Hepatocyte (in vitro differentiated cells): Measurements from ENCODE around the gene GPR152. TPM values are rescaled to one million over a fixed set of nuclear protein-coding genes. Genes with fewer than 3 reads are reported as not detected.
A peak's percentile ranks its signal among the peaks of the same experiment; 100 is the strongest.

Source experiments
- DNase-seq: peaks from one replicate; pipeline ENCODE4 v3.0.0-alpha.2; 2016; ENCODE audit warnings: low spot score
- H2AFZ ChIP-seq: fragments of 200-600 bp; sonication (generic); 2 replicates; pipeline ENCODE4 v1.6.0; 2016; ENCODE audit warnings: antibody characterized with exemption, mild to moderate bottlenecking
- H3K27ac ChIP-seq: fragments of 200-600 bp; sonication (generic); 2 replicates; pipeline ENCODE4 v1.5.1; 2016; ENCODE audit warnings: mild to moderate bottlenecking
- H3K27me3 ChIP-seq: fragments of 200-600 bp; sonication (generic); 2 replicates; pipeline ENCODE4 v1.6.1; 2016
- H3K36me3 ChIP-seq: fragments of 200-600 bp; sonication (generic); replicated peaks from 2 replicates; pipeline ENCODE4 v1.5.1; 2016; ENCODE audit warnings: low read depth; ENCODE audit not compliant: insufficient read depth
- H3K4me1 ChIP-seq: fragments of 200-600 bp; sonication (generic); 2 replicates; pipeline ENCODE4 v1.5.1; 2016; ENCODE audit warnings: mild to moderate bottlenecking, moderate library complexity; ENCODE audit not compliant: insufficient read depth
- H3K4me2 ChIP-seq: fragments of 200-600 bp; sonication (generic); 2 replicates; pipeline ENCODE4 v1.6.0; 2016
- H3K4me3 ChIP-seq: fragments of 200-600 bp; sonication (generic); 2 replicates; pipeline ENCODE4 v1.5.1; 2016; ENCODE audit warnings: mild to moderate bottlenecking
- H3K79me2 ChIP-seq: fragments of 200-600 bp; sonication (generic); 2 replicates; pipeline ENCODE4 v1.6.0; 2017; ENCODE audit warnings: mild to moderate bottlenecking
- H3K9me2 ChIP-seq: fragments of 200-600 bp; sonication (generic); replicated peaks from 2 replicates; pipeline ENCODE4 v1.6.0; 2017; ENCODE audit warnings: mild to moderate bottlenecking; ENCODE audit not compliant: insufficient read depth
- H3K9me3 ChIP-seq: fragments of 200-600 bp; sonication (generic); 2 replicates; pipeline ENCODE4 v1.5.1; 2016; ENCODE audit warnings: low read depth, mild to moderate bottlenecking
- H4K20me1 ChIP-seq: fragments of 200-600 bp; sonication (generic); 2 replicates; pipeline ENCODE4 v1.6.0; 2016; ENCODE audit warnings: mild to moderate bottlenecking; ENCODE audit not compliant: insufficient read depth, poor library complexity, severe bottlenecking
- EZH2 ChIP-seq: fragments of 200-600 bp; sonication (generic); IDR thresholded peaks from 2 replicates; pipeline ENCODE4 v1.6.1; 2016; ENCODE audit warnings: antibody characterized with exemption, mild to moderate bottlenecking, borderline replicate concordance
- EZH2phosphoT487 ChIP-seq: fragments of 200-600 bp; sonication (generic); IDR thresholded peaks from one replicate; pipeline ENCODE4 v1.6.1; 2018; ENCODE audit warnings: antibody characterized with exemption, mild to moderate bottlenecking, low read depth, moderate library complexity; ENCODE audit not compliant: unreplicated experiment, severe bottlenecking
- WGBS: methylation state at CpG from one replicate; pipeline ENCODE4 v1.1.6; 2016; ENCODE audit warnings: low lambda C conversion rate; ENCODE audit errors: missing lambda C conversion rate; 5-methylcytosine and 5-hydroxymethylcytosine counted together
- polyA plus RNA-seq: library from polyadenylated mRNA; unstranded; fragments of >200 nt; fragmentation: Nextera tagmentation; extraction: Ambion mirVana; gene quantifications from 2 replicates; pipeline ENCODE4 v1.2.1, GENCODE V29; 2016
- total RNA-seq: library from RNA; depleted of rRNA; stranded (reverse); fragments of >200 nt; gene quantifications from 2 replicates; pipeline ENCODE4 v1.2.3, GENCODE V29; 2014
- TF ChIP-seq, protein P1 (sequence below): fragments of 200-600 bp; sonication (generic); IDR thresholded peaks from 2 replicates; pipeline ENCODE4 v1.5.1; 2016; ENCODE audit warnings: antibody characterized with exemption, mild to moderate bottlenecking; ENCODE audit not compliant: poor library complexity

Gene GPR152
- total and polyA plus RNA-seq, 2 experiments from 2014 or later = not detected

DNA sequence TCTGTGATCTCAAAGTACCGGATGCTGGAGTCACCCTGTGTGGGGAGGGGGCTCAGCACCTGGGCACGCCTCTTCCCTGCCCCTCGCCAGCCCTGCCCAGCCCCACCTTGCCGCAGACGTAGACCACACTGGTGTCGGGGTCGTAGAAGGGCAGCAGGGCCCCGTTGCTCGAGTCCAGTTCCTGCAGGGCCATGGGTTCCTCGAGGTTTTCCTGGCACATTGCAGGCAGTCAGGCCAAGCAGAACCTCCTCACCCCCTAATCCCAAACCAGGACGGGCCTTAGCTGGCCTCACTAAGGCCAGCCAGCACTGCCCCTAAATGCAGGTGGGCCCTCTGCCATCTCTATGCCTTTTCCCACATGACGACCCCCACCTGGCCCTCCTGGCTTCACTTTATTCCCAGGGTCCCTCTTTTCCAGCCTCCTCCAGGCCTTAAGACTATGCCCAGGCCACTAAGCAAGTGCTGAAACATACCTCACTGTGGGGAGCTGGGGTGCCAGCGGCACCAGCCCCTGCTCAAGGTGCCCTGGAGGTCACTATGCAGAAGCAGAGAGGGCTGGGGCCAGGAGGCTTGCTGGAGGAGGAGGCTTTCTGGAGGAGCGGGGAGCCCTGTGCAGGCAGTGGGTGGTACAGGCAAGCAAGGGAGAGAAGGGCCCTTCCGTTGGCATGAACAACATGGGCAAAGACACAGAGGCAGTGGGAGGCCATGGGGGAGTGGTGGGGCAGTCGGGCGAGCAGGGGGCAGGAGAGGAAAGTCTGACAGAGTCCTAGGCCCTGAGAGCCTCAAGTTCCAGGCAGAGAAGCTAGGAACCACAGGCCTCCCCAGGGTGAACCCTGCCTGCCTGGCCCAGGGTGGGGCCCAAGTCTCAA is 12.1 kb downstream of the GPR152 start:
- Histone ChIP-seq H3K36me3 (no peaks in the 10 kb centered on the region), H3K4me2 (no peak overlapping the region), H3K4me1 (peaks cover 16% of the 10 kb centered on the region), H4K20me1 (no peaks in the 10 kb centered on the region), H3K9me3 (no peaks in the 10 kb centered on the region), H3K9me2 (no peaks in the 10 kb centered on the region), H3K27ac (no peak overlapping the region), H2AFZ (no peak overlapping the region), H3K27me3 (no peaks in the 10 kb centered on the region), H3K4me3 (no peak overlapping the region), H3K79me2 (peaks cover 21% of the 10 kb centered on the region)
- TF ChIP-seq, protein P1, sequence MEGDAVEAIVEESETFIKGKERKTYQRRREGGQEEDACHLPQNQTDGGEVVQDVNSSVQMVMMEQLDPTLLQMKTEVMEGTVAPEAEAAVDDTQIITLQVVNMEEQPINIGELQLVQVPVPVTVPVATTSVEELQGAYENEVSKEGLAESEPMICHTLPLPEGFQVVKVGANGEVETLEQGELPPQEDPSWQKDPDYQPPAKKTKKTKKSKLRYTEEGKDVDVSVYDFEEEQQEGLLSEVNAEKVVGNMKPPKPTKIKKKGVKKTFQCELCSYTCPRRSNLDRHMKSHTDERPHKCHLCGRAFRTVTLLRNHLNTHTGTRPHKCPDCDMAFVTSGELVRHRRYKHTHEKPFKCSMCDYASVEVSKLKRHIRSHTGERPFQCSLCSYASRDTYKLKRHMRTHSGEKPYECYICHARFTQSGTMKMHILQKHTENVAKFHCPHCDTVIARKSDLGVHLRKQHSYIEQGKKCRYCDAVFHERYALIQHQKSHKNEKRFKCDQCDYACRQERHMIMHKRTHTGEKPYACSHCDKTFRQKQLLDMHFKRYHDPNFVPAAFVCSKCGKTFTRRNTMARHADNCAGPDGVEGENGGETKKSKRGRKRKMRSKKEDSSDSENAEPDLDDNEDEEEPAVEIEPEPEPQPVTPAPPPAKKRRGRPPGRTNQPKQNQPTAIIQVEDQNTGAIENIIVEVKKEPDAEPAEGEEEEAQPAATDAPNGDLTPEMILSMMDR = no peak
- no peak for TF ChIP-seq EZH2phosphoT487
- TF ChIP-seq EZH2 = no peak
- WGBS = 94% methylated on average over 17 of the region's 17 CpGs
- DNase-seq = no peak

DNA sequence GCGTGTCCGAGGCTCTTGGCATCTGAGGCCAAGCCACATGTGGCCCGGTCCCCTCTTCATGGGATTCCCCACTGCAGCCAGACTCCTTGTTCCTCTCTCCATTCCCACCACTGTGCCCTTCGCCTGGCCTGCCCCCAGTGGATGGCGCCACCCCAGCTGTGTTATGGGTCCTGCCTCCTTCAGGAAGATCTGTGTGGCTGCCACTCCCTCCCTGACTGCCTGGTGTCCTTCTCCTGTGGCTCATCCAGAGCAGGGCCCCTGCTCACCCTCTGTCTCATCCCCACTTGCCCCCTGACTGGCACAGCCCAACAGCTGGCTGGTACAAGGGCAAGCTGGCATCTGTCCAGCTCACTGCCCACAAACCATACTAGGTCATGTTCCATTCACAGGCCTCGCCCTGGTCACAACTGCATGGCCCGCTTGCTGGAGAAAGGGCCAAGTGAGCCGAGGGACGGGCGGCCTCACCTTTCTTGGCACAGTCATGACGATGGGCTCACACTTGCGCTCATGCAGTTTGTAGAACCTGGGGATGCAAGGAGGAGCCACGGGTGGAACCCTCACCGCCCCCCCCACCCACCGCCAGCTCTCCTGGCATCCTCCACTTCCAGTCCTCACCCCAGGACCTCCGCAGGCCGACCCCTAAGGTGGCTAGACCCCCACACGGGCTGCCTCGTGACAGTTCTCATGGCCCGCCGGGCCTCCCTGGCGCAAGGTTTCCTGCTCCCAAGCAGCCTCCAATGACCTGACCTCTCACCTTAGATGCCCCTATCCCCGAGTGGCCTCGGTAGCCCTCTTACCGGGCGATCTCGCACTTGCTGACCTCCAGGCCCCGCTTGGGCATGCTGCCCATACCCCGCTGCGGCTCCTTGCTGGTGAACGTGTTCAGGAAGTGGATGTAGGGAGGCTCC is 13.0 kb downstream of the GPR152 start:
- no peak overlapping the region for H3K4me2 ChIP-seq
- H3K9me2 ChIP-seq = no peaks in the 10 kb centered on the region
- H2AFZ ChIP-seq = no peak overlapping the region
- H3K36me3 ChIP-seq = no peaks in the 10 kb centered on the region
- H3K79me2 ChIP-seq = peaks cover 18% of the 10 kb centered on the region
- no peaks in the 10 kb centered on the region for H4K20me1 ChIP-seq
- H3K4me1 ChIP-seq = peaks cover 13% of the 10 kb centered on the region
- no peak for TF ChIP-seq EZH2
- TF ChIP-seq, protein P1 = peak; percentile 5
- DNase-seq = no peak
- WGBS = 93% methylated on average over 28 of the region's 31 CpGs
- no peak overlapping the region for H3K4me3 ChIP-seq
- no peak overlapping the region for H3K27ac ChIP-seq
- no peaks in the 10 kb centered on the region for H3K9me3 ChIP-seq
- no peaks in the 10 kb centered on the region for H3K27me3 ChIP-seq

DNA sequence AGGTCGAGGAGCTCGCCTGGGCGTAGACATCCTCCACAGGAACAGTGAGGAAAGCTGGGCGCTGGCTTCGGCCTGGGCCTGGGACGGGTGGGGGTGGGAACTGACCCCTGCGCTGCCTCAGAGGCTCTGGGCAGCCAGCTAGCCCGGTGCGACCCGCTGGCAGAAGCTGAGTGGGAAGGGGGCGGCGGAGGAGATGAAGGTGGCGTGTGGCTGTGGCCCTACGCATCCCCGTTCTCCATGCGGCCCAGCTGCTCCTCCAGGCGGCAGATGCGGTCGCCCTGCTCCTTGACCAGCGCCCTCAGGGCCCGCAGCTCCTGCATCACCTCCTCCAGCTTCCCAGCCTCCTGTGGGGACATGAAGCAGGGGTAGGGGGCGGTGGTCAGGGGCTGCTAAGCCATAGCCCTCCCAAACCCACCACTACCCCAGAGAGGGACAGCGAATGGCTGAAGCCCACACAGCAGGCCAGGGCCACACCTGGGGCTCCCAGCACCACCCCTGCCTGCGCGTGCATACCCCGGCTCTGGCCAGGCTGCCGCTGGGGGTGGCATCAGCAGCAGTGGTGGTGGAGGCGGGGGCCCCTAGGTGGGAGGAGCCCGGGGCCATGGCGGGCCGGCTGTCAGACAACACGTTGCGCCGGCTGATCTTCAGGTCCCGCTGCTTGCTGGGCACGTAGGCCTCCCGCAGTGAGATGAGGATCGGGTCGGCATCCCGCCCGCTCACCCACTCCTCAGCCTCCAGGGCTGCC is 14.2 kb downstream of the GPR152 start:
- Histone ChIP-seq H3K4me2 (no peak overlapping the region), H3K4me3 (no peak overlapping the region)

More for the DNA sequence above, 14.2 kb downstream of the GPR152 start:
- Histone ChIP-seq H3K9me3 (no peaks in the 10 kb centered on the region), H4K20me1 (no peaks in the 10 kb centered on the region), H3K4me1 (peaks cover 6% of the 10 kb centered on the region), H3K27me3 (no peaks in the 10 kb centered on the region), H2AFZ (no peak overlapping the region), H3K9me2 (no peaks in the 10 kb centered on the region), H3K79me2 (peaks cover 15% of the 10 kb centered on the region), H3K36me3 (no peaks in the 10 kb centered on the region), H3K27ac (no peak overlapping the region)
- TF ChIP-seq, protein P1 = no peak
- TF ChIP-seq EZH2phosphoT487 (no peak), EZH2 (no peak)
- no peak for DNase-seq
- WGBS = 88% methylated on average over 21 of the region's 41 CpGs
